GM12891 (cell line): ENCODE measurements around the gene EIF5.

Experiments
- DNase-seq: peaks from one replicate; pipeline ENCODE4 v3.0.0; 2011; ENCODE audit warnings: low spot score; ENCODE audit not compliant: insufficient read length
- FAIRE-seq: peaks from 2 replicates; lab custom pipeline; 2011; peaks lifted over from hg19 to GRCh38; lab: Jason Lieb, UNC
- PAX5 ChIP-seq: IDR thresholded peaks from 2 replicates; pipeline ENCODE4 v1.6.1; 2011; ENCODE audit warnings: low read length, moderate library complexity, mild to moderate bottlenecking; ENCODE audit not compliant: insufficient read depth, severe bottlenecking
- POLR2A ChIP-seq: IDR thresholded peaks from 2 replicates; pipeline ENCODE4 v1.6.1; 2011; ENCODE audit warnings: low read depth, low read length, control low read depth
- POLR2AphosphoS5 ChIP-seq: IDR thresholded peaks from 2 replicates; pipeline ENCODE4 v1.6.1; 2011; ENCODE audit warnings: low read depth, low read length, control low read depth
- POU2F2 ChIP-seq: IDR thresholded peaks from 2 replicates; pipeline ENCODE4 v1.6.1; 2011; ENCODE audit warnings: low read depth, mild to moderate bottlenecking, control low read depth, low read length, moderate library complexity
- SPI1 ChIP-seq: IDR thresholded peaks from 2 replicates; pipeline ENCODE4 v1.6.1; 2011; ENCODE audit warnings: low read depth, low read length, control low read depth
- TAF1 ChIP-seq: IDR thresholded peaks from 2 replicates; pipeline ENCODE4 v1.6.1; 2011; ENCODE audit warnings: low read depth, low read length, control low read depth

EIF5 gene

GRCh38 chr14:103292426-103293374 lies 41.3 kb upstream of the EIF5 start:
- peak; percentile 85 for DNase-seq
- peak; percentile 92 for FAIRE-seq
- TF ChIP-seq PAX5 (peak; percentile 80), POLR2AphosphoS5 (no peak), POLR2A (no peak)

GRCh38 chr14:103293465-103293864 lies 40.6 kb upstream of the EIF5 start:
- FAIRE-seq (no peak), DNase-seq (no peak)
- TF ChIP-seq TAF1 (no peak), POU2F2 (no peak), POLR2A (no peak), SPI1 (no peak), POLR2AphosphoS5 (no peak), PAX5 (no peak)

GRCh38 chr14:103294091-103294490 lies 39.9 kb upstream of the EIF5 start:
- TF ChIP-seq SPI1 (no peak), POU2F2 (no peak), POLR2AphosphoS5 (no peak), POLR2A (no peak), TAF1 (no peak), PAX5 (no peak)
- DNase-seq (no peak), FAIRE-seq (no peak)

GRCh38 chr14:103296007-103296406 lies 38.0 kb upstream of the EIF5 start:
- FAIRE-seq (no peak), DNase-seq (no peak)
- TF ChIP-seq POLR2AphosphoS5: no peak
- no peak for TF ChIP-seq PAX5
- TF ChIP-seq SPI1: no peak
- no peak for TF ChIP-seq POU2F2
- TF ChIP-seq POLR2A: no peak
- TF ChIP-seq TAF1: no peak

GRCh38 chr14:103296987-103297386 lies 37.0 kb upstream of the EIF5 start:
- TF ChIP-seq SPI1: no peak
- TF ChIP-seq POLR2AphosphoS5: no peak
- no peak for TF ChIP-seq POU2F2
- TF ChIP-seq TAF1: no peak
- TF ChIP-seq PAX5: no peak
- no peak for TF ChIP-seq POLR2A
- DNase-seq (no peak), FAIRE-seq (no peak)

GRCh38 chr14:103298620-103299019 lies 35.4 kb upstream of the EIF5 start:
- FAIRE-seq (no peak), DNase-seq (no peak)
- TF ChIP-seq POLR2AphosphoS5: no peak
- no peak for TF ChIP-seq POLR2A
- no peak for TF ChIP-seq SPI1
- no peak for TF ChIP-seq POU2F2
- TF ChIP-seq TAF1: no peak
- TF ChIP-seq PAX5: no peak

- TF ChIP-seq POLR2AphosphoS5 (no peak), SPI1 (no peak), POU2F2 (no peak), POLR2A (no peak), TAF1 (no peak), PAX5 (no peak)
- DNase-seq (no peak), FAIRE-seq (no peak)
Observed at GRCh38 chr14:103301512-103302354, 32.3 kb upstream of the EIF5 start.

- DNase-seq (no peak), FAIRE-seq (no peak)
- TF ChIP-seq PAX5: no peak
- no peak for TF ChIP-seq SPI1
- TF ChIP-seq POU2F2: no peak
- TF ChIP-seq POLR2AphosphoS5: no peak
- no peak for TF ChIP-seq TAF1
- TF ChIP-seq POLR2A: no peak
Observed at GRCh38 chr14:103302966-103303365, 31.1 kb upstream of the EIF5 start.

- no peak for DNase-seq
- no peak for TF ChIP-seq SPI1
- TF ChIP-seq POU2F2: no peak
- TF ChIP-seq POLR2A: no peak
- no peak for FAIRE-seq
Observed at GRCh38 chr14:103304706-103305105, 29.3 kb upstream of the EIF5 start.
